Measurements from ENCODE around the gene FUS. TPM values are rescaled to one million over a fixed set of nuclear protein-coding genes. Genes with fewer than 3 reads are reported as not detected.
A peak's percentile ranks its signal among the peaks of the same experiment; 100 is the strongest.

FUS gene
- total and polyA plus RNA-seq, 2 of the 13 experiments (the other 11 are each of a cell fraction or from before 2014, with no cell fraction given) = 68.1 to 168 TPM

DNA sequence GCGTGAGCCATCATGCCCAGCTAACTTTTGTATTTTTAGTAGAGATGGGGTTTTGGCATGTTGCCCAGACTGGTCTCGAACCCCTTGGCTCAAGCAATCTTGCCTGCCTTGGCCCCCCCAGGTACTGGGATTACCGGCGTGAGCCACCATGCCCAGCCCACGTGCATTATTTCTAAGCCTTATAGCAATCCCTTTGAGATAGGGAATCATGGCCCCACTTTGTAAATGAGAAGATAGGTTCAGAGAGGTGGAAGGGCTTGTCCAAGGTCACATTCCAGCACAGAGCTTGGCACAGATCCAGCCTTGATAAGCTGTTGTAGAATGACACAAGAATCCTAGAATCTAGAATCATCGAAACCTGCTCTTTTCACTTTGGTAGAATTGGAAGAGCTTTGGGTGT lies 26.8 kb downstream of the FUS start (continued):
- TF ChIP-seq, protein P1, sequence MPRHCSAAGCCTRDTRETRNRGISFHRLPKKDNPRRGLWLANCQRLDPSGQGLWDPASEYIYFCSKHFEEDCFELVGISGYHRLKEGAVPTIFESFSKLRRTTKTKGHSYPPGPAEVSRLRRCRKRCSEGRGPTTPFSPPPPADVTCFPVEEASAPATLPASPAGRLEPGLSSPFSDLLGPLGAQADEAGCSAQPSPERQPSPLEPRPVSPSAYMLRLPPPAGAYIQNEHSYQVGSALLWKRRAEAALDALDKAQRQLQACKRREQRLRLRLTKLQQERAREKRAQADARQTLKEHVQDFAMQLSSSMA (CRISPR knock-in tag; IDR thresholded peaks at IDR 0.05) = no peak
- TF ChIP-seq ZNF383 (CRISPR knock-in tag; IDR thresholded peaks at IDR 0.05; ENCODE audit: borderline replicate concordance) = no peak
- TF ChIP-seq ZNF670 (CRISPR knock-in tag; IDR thresholded peaks at IDR 0.05; ENCODE audit: borderline replicate concordance) = 0 out of 2 replicates have a peak, but pooled peaks have one; percentile 43
- no peak for TF ChIP-seq FOXA1 (IDR thresholded peaks at IDR 0.05)
- no peak for TF ChIP-seq FOXA1 (CRISPR knock-in tag; IDR thresholded peaks at IDR 0.05)
- TF ChIP-seq KAT7 (CRISPR knock-in tag; IDR thresholded peaks at IDR 0.05; ENCODE audit: borderline replicate concordance) = no peak
- TF ChIP-seq ZC3H13 (CRISPR knock-in tag; IDR thresholded peaks at IDR 0.05) = no peak
- TF ChIP-seq, protein P2, sequence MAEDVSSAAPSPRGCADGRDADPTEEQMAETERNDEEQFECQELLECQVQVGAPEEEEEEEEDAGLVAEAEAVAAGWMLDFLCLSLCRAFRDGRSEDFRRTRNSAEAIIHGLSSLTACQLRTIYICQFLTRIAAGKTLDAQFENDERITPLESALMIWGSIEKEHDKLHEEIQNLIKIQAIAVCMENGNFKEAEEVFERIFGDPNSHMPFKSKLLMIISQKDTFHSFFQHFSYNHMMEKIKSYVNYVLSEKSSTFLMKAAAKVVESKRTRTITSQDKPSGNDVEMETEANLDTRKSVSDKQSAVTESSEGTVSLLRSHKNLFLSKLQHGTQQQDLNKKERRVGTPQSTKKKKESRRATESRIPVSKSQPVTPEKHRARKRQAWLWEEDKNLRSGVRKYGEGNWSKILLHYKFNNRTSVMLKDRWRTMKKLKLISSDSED (CRISPR knock-in tag; IDR thresholded peaks at IDR 0.05) = no peak
- no peak for TF ChIP-seq ZNF30 (CRISPR knock-in tag; IDR thresholded peaks at IDR 0.05)
- no peak for TF ChIP-seq YEATS4 (CRISPR knock-in tag; IDR thresholded peaks at IDR 0.05; ENCODE audit: borderline replicate concordance)
- no peak for TF ChIP-seq SATB2 (CRISPR knock-in tag; IDR thresholded peaks at IDR 0.05)
- no peak for TF ChIP-seq NCOA5 (CRISPR knock-in tag; IDR thresholded peaks at IDR 0.05)
- no peak for TF ChIP-seq PRPF4 (IDR thresholded peaks at IDR 0.05; ENCODE audit: low read depth, low read length, poor library complexity, severe bottlenecking)
- TF ChIP-seq, protein P3, sequence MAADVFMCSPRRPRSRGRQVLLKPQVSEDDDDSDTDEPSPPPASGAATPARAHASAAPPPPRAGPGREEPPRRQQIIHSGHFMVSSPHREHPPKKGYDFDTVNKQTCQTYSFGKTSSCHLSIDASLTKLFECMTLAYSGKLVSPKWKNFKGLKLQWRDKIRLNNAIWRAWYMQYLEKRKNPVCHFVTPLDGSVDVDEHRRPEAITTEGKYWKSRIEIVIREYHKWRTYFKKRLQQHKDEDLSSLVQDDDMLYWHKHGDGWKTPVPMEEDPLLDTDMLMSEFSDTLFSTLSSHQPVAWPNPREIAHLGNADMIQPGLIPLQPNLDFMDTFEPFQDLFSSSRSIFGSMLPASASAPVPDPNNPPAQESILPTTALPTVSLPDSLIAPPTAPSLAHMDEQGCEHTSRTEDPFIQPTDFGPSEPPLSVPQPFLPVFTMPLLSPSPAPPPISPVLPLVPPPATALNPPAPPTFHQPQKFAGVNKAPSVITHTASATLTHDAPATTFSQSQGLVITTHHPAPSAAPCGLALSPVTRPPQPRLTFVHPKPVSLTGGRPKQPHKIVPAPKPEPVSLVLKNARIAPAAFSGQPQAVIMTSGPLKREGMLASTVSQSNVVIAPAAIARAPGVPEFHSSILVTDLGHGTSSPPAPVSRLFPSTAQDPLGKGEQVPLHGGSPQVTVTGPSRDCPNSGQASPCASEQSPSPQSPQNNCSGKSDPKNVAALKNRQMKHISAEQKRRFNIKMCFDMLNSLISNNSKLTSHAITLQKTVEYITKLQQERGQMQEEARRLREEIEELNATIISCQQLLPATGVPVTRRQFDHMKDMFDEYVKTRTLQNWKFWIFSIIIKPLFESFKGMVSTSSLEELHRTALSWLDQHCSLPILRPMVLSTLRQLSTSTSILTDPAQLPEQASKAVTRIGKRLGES (CRISPR knock-in tag; IDR thresholded peaks at IDR 0.05; ENCODE audit: borderline replicate concordance) = peak; percentile 79; the same call in 1 of the 2 replicates
- no peak for TF ChIP-seq RBFOX2 (IDR thresholded peaks at IDR 0.05; ENCODE audit: low read depth, low read length)
- TF ChIP-seq MEF2D (CRISPR knock-in tag; IDR thresholded peaks at IDR 0.05) = 0 out of 2 replicates have a peak, but pooled peaks have one; percentile 49
- no peak for TF ChIP-seq CHD4 (IDR thresholded peaks at IDR 0.05; ENCODE audit: borderline replicate concordance, low read length)
- TF ChIP-seq ZBTB21 (CRISPR knock-in tag; IDR thresholded peaks at IDR 0.05) = no peak
- TF ChIP-seq ZMYM3 (CRISPR knock-in tag; IDR thresholded peaks at IDR 0.05) = no peak; the same call in 1 of the 2 replicates
- no peak for TF ChIP-seq ZNF143 (CRISPR knock-in tag; IDR thresholded peaks at IDR 0.05)
- TF ChIP-seq, protein P4, sequence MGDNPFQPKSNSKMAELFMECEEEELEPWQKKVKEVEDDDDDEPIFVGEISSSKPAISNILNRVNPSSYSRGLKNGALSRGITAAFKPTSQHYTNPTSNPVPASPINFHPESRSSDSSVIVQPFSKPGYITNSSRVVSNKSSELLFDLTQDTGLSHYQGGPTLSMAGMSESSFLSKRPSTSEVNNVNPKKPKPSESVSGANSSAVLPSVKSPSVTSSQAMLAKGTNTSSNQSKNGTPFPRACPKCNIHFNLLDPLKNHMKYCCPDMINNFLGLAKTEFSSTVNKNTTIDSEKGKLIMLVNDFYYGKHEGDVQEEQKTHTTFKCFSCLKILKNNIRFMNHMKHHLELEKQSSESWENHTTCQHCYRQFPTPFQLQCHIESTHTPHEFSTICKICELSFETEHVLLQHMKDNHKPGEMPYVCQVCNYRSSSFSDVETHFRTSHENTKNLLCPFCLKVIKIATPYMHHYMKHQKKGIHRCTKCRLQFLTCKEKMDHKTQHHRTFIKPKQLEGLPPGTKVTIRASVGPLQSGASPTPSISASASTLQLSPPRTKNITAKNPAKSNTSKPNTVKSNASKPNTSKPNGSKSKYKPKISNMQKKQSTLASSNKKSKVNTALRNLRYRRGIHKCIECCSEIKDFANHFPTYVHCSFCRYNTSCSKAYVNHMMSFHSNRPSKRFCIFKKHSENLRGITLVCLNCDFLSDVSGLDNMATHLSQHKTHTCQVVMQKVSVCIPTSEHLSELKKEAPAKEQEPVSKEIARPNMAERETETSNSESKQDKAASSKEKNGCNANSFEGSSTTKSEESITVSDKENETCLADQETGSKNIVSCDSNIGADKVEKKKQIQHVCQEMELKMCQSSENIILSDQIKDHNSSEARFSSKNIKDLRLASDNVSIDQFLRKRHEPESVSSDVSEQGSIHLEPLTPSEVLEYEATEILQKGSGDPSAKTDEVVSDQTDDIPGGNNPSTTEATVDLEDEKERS (CRISPR knock-in tag; IDR thresholded peaks at IDR 0.05) = no peak
- no peak for TF ChIP-seq NRL (CRISPR knock-in tag; IDR thresholded peaks at IDR 0.05; ENCODE audit: borderline replicate concordance)
- peak; percentile 93 for TF ChIP-seq PITX1 (CRISPR knock-in tag; IDR thresholded peaks at IDR 0.05)
- TF ChIP-seq RCOR2 (CRISPR knock-in tag; IDR thresholded peaks at IDR 0.05) = 0 out of 2 replicates have a peak, but pooled peaks have one; percentile 40

Data from HepG2 (cell line).